SU-DHL-6 (cell line): ENCODE results near the gene RAD51B.

ENCODE experiments used
- H2AFZ ChIP-seq: fragments of 200-600 bp; sonication (generic); 2 replicates; pipeline ENCODE4 v1.6.1; 2014; ENCODE audit warnings: low read depth, mild to moderate bottlenecking, moderate library complexity, mixed read lengths, antibody characterized with exemption, low read length; ENCODE audit not compliant: severe bottlenecking
- H3F3A ChIP-seq: fragments of 200-600 bp; shearing (Covaris generic); 2 replicates; pipeline ENCODE4 v1.6.0; 2016; ENCODE audit warnings: antibody characterized with exemption, mild to moderate bottlenecking; ENCODE audit not compliant: insufficient read depth
- H3K27ac ChIP-seq: fragments of 200-600 bp; sonication (generic); 2 replicates; pipeline ENCODE4 v1.5.1; 2016; ENCODE audit warnings: low read depth, mild to moderate bottlenecking, low read length, moderate library complexity, mixed read lengths
- H3K27me3 ChIP-seq: fragments of 200-600 bp; sonication (generic), shearing (Covaris generic); 2 replicates; pipeline ENCODE4 v1.6.0; 2014; ENCODE audit warnings: mild to moderate bottlenecking, low read length
- H3K36me3 ChIP-seq: fragments of 200-600 bp; sonication (generic); 2 replicates; pipeline ENCODE4 v1.6.1; 2014; ENCODE audit warnings: mild to moderate bottlenecking, low read length, mixed read lengths
- H3K4me2 ChIP-seq: fragments of 300-600, 200-600 bp; shearing (Covaris generic), sonication (generic); 2 replicates; pipeline ENCODE4 v1.6.0; 2014; ENCODE audit warnings: low read length, low read depth, mild to moderate bottlenecking; ENCODE audit not compliant: poor library complexity, severe bottlenecking
- H3K4me3 ChIP-seq: fragments of 200-600 bp; sonication (generic); 2 replicates; pipeline ENCODE4 v1.5.1; 2014; ENCODE audit warnings: antibody characterized with exemption, low read length, mild to moderate bottlenecking, mixed read lengths; ENCODE audit not compliant: insufficient read depth, poor library complexity, severe bottlenecking
- H3K79me2 ChIP-seq: fragments of 200-600 bp; sonication (generic); 2 replicates; pipeline ENCODE4 v1.6.1; 2014; ENCODE audit warnings: mild to moderate bottlenecking, low read length, moderate library complexity; ENCODE audit not compliant: insufficient read depth
- H3K9ac ChIP-seq: fragments of 200-600 bp; sonication (generic); 2 replicates; pipeline ENCODE4 v1.7.0; 2014; ENCODE audit warnings: mild to moderate bottlenecking, low read length
- H3K9me2 ChIP-seq: fragments of 200-600 bp; sonication (generic); replicated peaks from 2 replicates; pipeline ENCODE4 v1.6.1; 2014; ENCODE audit warnings: low read length; ENCODE audit not compliant: insufficient read depth
- H3K9me3 ChIP-seq: fragments of 200-600 bp; sonication (generic); 2 replicates; pipeline ENCODE4 v1.6.1; 2014; ENCODE audit warnings: low read length, mixed read lengths; ENCODE audit not compliant: insufficient read depth
- H4K20me1 ChIP-seq: fragments of 200-600 bp; sonication (generic); 2 replicates; pipeline ENCODE4 v1.6.1; 2014; ENCODE audit warnings: low read depth, mild to moderate bottlenecking, antibody characterized with exemption, low read length, moderate library complexity, mixed read lengths
- EZH2phosphoT487 ChIP-seq: fragments of 200-600 bp; sonication (generic), shearing (Covaris generic); conservative IDR thresholded peaks from 2 replicates; pipeline ENCODE4 v1.6.1; 2018; ENCODE audit warnings: mild to moderate bottlenecking, antibody characterized with exemption, low read length, moderate library complexity, mixed read lengths
- TF ChIP-seq, protein P1 (sequence below): fragments of 200-600 bp; sonication (generic); IDR thresholded peaks from one replicate; pipeline ENCODE4 v1.5.1; 2017; ENCODE audit warnings: antibody characterized with exemption, mild to moderate bottlenecking, low read length, moderate library complexity; ENCODE audit not compliant: insufficient read depth, poor library complexity, severe bottlenecking

RAD51B gene

DNA sequence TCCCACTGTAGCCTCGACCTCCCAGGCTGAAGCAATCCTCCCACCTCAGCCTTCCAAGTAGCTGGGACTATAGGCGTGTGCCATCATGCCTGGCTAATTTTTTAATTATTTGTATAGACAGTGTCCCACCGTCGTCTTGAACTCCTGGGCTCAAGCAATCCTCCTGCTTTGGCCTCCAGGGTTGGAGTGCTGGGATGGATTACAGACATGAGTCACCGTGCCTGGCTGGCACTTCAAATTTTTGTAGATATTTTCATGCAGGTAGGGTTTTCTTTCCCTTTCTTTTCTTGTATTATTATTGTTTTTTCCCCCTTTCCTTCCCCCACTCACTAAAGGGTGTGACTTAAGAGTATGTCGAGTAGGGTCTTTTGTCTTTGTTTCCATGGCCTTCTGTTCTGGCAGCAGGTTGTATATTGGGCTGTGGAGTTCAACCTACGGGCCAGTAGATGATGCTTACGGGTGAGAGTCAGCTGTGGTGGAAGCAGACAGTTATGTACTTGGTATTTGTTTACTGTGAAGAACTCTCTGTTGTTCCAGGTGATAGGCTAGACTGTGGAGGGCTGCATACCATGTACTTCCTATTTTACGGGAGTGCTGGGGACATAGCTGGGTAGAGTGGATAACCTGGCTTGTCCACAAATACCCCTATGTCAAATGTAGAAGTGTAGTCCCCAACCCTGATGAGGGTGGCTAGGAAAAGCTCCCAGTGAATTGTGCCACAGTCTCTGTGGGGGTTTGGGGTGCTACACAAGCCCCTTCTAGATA lies 30.7 kb downstream of the RAD51B start:
- Histone ChIP-seq H3K27me3 (no peaks in the 10 kb centered on the region), H3K9me3 (no peaks in the 10 kb centered on the region), H3K9ac (no peak overlapping the region), H4K20me1 (no peaks in the 10 kb centered on the region), H3K79me2 (0 out of 2 replicates have a peak, but pooled peaks cover 5% of the 10 kb centered on the region), H3K4me3 (no peak overlapping the region), H3F3A (no peaks in the 10 kb centered on the region), H2AFZ (no peak overlapping the region), H3K9me2 (no peaks in the 10 kb centered on the region), H3K36me3 (no peaks in the 10 kb centered on the region), H3K27ac (no peak overlapping the region), H3K4me2 (no peak overlapping the region)
- TF ChIP-seq, protein P1, sequence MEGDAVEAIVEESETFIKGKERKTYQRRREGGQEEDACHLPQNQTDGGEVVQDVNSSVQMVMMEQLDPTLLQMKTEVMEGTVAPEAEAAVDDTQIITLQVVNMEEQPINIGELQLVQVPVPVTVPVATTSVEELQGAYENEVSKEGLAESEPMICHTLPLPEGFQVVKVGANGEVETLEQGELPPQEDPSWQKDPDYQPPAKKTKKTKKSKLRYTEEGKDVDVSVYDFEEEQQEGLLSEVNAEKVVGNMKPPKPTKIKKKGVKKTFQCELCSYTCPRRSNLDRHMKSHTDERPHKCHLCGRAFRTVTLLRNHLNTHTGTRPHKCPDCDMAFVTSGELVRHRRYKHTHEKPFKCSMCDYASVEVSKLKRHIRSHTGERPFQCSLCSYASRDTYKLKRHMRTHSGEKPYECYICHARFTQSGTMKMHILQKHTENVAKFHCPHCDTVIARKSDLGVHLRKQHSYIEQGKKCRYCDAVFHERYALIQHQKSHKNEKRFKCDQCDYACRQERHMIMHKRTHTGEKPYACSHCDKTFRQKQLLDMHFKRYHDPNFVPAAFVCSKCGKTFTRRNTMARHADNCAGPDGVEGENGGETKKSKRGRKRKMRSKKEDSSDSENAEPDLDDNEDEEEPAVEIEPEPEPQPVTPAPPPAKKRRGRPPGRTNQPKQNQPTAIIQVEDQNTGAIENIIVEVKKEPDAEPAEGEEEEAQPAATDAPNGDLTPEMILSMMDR = no peak
- no peak for TF ChIP-seq EZH2phosphoT487

DNA sequence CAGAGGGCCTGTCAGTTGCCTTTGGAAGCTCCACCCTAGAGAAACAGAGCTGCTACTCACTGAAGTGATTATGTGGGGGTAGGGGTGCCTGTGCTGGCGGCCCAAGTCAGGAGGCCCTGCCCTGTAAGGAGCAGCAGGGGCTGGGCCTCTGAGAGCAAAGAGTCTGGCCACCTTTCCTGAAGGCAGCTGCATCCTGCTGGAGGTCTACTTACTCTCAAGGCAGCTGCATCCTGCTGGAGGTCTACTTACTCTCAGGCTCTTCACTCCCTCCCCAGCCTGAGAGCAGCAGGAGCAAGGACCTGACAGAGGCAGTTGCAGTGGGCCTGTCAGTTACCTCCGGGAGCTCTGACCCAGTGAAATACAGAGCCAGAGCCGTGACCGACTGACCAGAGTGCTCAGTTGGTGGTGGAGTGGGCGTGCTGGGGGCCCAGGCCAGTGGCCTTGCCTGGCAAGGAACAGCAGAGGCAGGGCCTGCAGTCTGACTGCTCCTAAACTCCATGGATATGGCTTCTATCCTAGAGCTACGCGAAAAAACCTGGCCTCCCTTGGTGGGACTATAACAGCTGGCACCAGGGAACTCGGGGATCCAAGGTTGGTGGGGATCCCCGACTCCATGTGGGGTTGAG lies 32.3 kb downstream of the RAD51B start:
- Histone ChIP-seq H3K36me3 (no peaks in the 10 kb centered on the region), H3K4me3 (no peak overlapping the region), H3F3A (no peaks in the 10 kb centered on the region), H3K27ac (no peak overlapping the region), H3K79me2 (0 out of 2 replicates have a peak, but pooled peaks cover 5% of the 10 kb centered on the region), H3K4me2 (no peak overlapping the region), H4K20me1 (no peaks in the 10 kb centered on the region), H2AFZ (no peak overlapping the region), H3K9me3 (no peaks in the 10 kb centered on the region), H3K9ac (no peak overlapping the region), H3K27me3 (no peaks in the 10 kb centered on the region), H3K9me2 (no peaks in the 10 kb centered on the region)
- TF ChIP-seq, protein P1 = no peak
- TF ChIP-seq EZH2phosphoT487 = no peak

DNA sequence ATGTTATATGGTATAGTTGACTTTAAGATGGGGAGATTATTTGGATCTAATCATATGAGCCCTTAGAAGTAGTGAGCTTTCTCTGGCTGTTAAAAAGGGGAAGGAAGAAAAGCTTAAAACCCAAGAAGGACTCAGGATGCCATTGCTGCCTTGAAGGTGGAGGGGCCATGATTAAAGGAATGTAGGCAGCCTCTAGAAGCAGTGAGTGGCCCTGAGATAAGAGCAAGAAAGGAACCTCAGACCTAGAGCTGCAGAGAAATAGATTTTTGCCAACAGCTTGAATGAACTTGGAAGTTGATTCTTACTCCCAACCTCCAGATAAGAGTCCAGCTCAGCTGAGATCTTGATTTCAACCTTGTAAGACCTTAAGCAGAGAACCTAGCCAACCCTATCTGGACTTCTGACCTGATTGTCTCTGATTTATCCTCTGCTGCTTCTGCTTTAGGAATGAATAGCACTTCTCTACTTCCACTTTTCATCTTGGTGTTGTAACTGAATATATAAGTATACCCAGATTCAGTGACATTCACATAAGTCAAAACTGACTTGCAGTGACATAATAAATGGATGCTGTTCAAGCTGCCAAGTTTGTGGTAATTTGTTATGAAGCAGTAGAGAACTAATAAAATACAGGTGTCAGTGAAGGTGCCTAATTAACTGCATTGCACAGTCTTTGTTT lies 33.5 kb downstream of the RAD51B start:
- Histone ChIP-seq H3K27ac (no peak overlapping the region), H3K36me3 (no peaks in the 10 kb centered on the region), H3F3A (no peaks in the 10 kb centered on the region), H3K9me3 (no peaks in the 10 kb centered on the region), H2AFZ (no peak overlapping the region), H3K9ac (no peak overlapping the region), H3K27me3 (no peaks in the 10 kb centered on the region), H3K79me2 (0 out of 2 replicates have a peak, but pooled peaks cover 5% of the 10 kb centered on the region), H3K4me3 (no peak overlapping the region), H4K20me1 (no peaks in the 10 kb centered on the region), H3K4me2 (no peak overlapping the region), H3K9me2 (no peaks in the 10 kb centered on the region)
- TF ChIP-seq, protein P1 = no peak
- no peak for TF ChIP-seq EZH2phosphoT487
